SK-N-SH treated with all-trans-retinoic acid at 6 μM for 48 hours (cell line): Measurements from ENCODE around the gene APLF.

ENCODE experiments used
- ISL1 ChIP-seq: fragments of 250-450 bp; sonication (Bioruptor Pico); IDR thresholded peaks from 2 replicates; pipeline ENCODE4 v2.1.2; 2022; ENCODE audit warnings: mild to moderate bottlenecking, moderate library complexity
- OSR1 ChIP-seq: fragments of 250-450 bp; sonication (Bioruptor Pico); IDR thresholded peaks from 2 replicates; pipeline ENCODE4 v1.8.0; 2022; ENCODE audit warnings: moderate library complexity, mild to moderate bottlenecking, inconsistent platforms
- ZFP3 ChIP-seq: fragments of 250-450 bp; sonication (Bioruptor Pico); IDR thresholded peaks from 2 replicates; pipeline ENCODE4 v1.5.0; 2020; ENCODE audit warnings: mild to moderate bottlenecking, moderate library complexity
- TF ChIP-seq, protein P1 (sequence below): fragments of 250-450 bp; sonication (Bioruptor Pico); IDR thresholded peaks from 2 replicates; pipeline ENCODE4 v1.8.0; 2020; ENCODE audit warnings: mild to moderate bottlenecking, moderate library complexity, borderline replicate concordance

DNA sequence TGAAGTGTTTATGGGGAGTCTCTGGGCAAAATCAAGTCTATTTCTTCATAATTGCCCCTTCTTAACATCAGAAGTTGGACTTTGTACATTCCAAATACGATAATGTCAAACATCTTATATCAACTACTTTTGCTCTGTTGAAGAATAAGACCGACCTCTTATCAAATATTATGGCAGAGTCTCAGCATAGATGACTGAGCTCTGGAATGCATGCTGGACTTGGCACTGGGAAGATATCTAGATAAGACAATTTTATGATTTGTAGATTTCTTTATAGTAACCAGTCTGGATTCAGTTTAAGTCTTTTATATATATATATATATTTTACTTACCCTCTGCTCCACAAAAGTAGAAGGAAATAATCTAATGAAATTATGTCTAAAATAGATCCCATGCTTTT lies 8.2 kb downstream of the APLF start:
- TF ChIP-seq ZFP3 (CRISPR knock-in tag): no peak
- TF ChIP-seq, protein P1, sequence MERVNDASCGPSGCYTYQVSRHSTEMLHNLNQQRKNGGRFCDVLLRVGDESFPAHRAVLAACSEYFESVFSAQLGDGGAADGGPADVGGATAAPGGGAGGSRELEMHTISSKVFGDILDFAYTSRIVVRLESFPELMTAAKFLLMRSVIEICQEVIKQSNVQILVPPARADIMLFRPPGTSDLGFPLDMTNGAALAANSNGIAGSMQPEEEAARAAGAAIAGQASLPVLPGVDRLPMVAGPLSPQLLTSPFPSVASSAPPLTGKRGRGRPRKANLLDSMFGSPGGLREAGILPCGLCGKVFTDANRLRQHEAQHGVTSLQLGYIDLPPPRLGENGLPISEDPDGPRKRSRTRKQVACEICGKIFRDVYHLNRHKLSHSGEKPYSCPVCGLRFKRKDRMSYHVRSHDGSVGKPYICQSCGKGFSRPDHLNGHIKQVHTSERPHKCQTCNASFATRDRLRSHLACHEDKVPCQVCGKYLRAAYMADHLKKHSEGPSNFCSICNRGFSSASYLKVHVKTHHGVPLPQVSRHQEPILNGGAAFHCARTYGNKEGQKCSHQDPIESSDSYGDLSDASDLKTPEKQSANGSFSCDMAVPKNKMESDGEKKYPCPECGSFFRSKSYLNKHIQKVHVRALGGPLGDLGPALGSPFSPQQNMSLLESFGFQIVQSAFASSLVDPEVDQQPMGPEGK (CRISPR knock-in tag): no peak
- TF ChIP-seq OSR1 (CRISPR knock-in tag): no peak
- TF ChIP-seq ISL1: no peak
